Stimulated activated naive CD8-positive, alpha-beta T cell treated with anti-CD3 and anti-CD28 coated beads, Interleukin-15, Interleukin-2, amounts not matched to agents 100 ng/mL and 50 ng/mL, for 24 hours (primary cell): ENCODE data around the gene GOLT1B.
"Not testable (repeated sequence)": the region's sequence is repeated elsewhere in the genome, so short reads cannot be mapped to it uniquely, and the experiment has no call there.

Experiments
- H3K27ac Mint-ChIP-seq: one replicate; pipeline ENCODE4 v1.8.0; 2021; ENCODE audit warnings: mild to moderate bottlenecking, mixed read lengths
- H3K27me3 Mint-ChIP-seq: one replicate; pipeline ENCODE4 v1.8.0; 2021; ENCODE audit warnings: mixed read lengths
- H3K36me3 Mint-ChIP-seq: one replicate; pipeline ENCODE4 v1.8.0; 2021; ENCODE audit warnings: low read depth, mixed read lengths
- H3K4me1 Mint-ChIP-seq: one replicate; pipeline ENCODE4 v1.8.0; 2021; ENCODE audit warnings: low read depth, mixed read lengths
- H3K4me3 Mint-ChIP-seq: one replicate; pipeline ENCODE4 v1.8.0; 2021; ENCODE audit warnings: mild to moderate bottlenecking, mixed read lengths
- H3K9me3 Mint-ChIP-seq: one replicate; pipeline ENCODE4 v1.8.0; 2021; ENCODE audit warnings: mixed read lengths

The GOLT1B gene

GRCh38 chr12:21501258-21502163 lies at the start of gene GOLT1B, which contains the start of gene RECQL:
TSS of gene GOLT1B (plus strand) at chr12:21501789. CDS start at chr12:21501924, 135 bp downstream.
TSS of gene RECQL (minus strand) at chr12:21501635. CDS start at chr12:21499570, 2,065 bp downstream.
- Mint-ChIP-seq H3K36me3 (peaks cover 33% of the 10 kb centered on the region), H3K9me3 (no peaks in the 10 kb centered on the region), H3K4me3 (no peak within 1 kb of the TSS), H3K27ac (no peak within 1 kb of the TSS), H3K4me1 (peaks cover 38% of the 10 kb centered on the region), H3K27me3 (no peaks in the 10 kb centered on the region)

- peaks cover 75% of the 10 kb centered on the region for H3K36me3 Mint-ChIP-seq
- peaks cover 50% of the 10 kb centered on the region for H3K4me1 Mint-ChIP-seq
- H3K9me3 Mint-ChIP-seq, result no peaks in the 10 kb centered on the region
- no peaks in the 10 kb centered on the region for H3K27me3 Mint-ChIP-seq
- peak overlapping the region; percentile 60 for H3K4me3 Mint-ChIP-seq
- peak overlapping the region; percentile 87 for H3K27ac Mint-ChIP-seq
Observed at GRCh38 chr12:21453312-21453852, 48.2 kb upstream of the GOLT1B start.

- Mint-ChIP-seq H3K27me3 (no peaks in the 10 kb centered on the region), H3K9me3 (no peaks in the 10 kb centered on the region), H3K4me3 (peak overlapping the region; percentile 61), H3K4me1 (peaks cover 61% of the 10 kb centered on the region), H3K36me3 (peaks cover 68% of the 10 kb centered on the region), H3K27ac (peak overlapping the region; percentile 93)
Observed at GRCh38 chr12:21456291-21456780, 45.3 kb upstream of the GOLT1B start.

- H3K27ac Mint-ChIP-seq, result no peak overlapping the region
- no peaks in the 10 kb centered on the region for H3K27me3 Mint-ChIP-seq
- H3K36me3 Mint-ChIP-seq, result peaks cover 66% of the 10 kb centered on the region
- peaks cover 3% of the 10 kb centered on the region for H3K9me3 Mint-ChIP-seq
- H3K4me1 Mint-ChIP-seq, result peaks cover 44% of the 10 kb centered on the region
- H3K4me3 Mint-ChIP-seq, result no peak overlapping the region
Observed at GRCh38 chr12:21459474-21459873, 42.1 kb upstream of the GOLT1B start.

GRCh38 chr12:21467334-21467733 lies 34.3 kb upstream of the GOLT1B start:
- not testable (repeated sequence) for H3K27me3 Mint-ChIP-seq, H3K4me1 Mint-ChIP-seq, H3K9me3 Mint-ChIP-seq, H3K4me3 Mint-ChIP-seq
- H3K27ac Mint-ChIP-seq, result peak overlapping the region; percentile 19
- H3K36me3 Mint-ChIP-seq, result peaks cover 66% of the 10 kb centered on the region

- Mint-ChIP-seq H3K4me3 (no peak overlapping the region), H3K27ac (peak overlapping the region; percentile 47), H3K36me3 (peaks cover 69% of the 10 kb centered on the region)
Observed at GRCh38 chr12:21471294-21471693, 30.3 kb upstream of the GOLT1B start.

GRCh38 chr12:21472197-21472823 lies 29.3 kb upstream of the GOLT1B start:
- Mint-ChIP-seq H3K4me3 (no peak overlapping the region), H3K9me3 (no peaks in the 10 kb centered on the region), H3K36me3 (peaks cover 70% of the 10 kb centered on the region), H3K27me3 (no peaks in the 10 kb centered on the region), H3K27ac (no peak overlapping the region), H3K4me1 (peaks cover 23% of the 10 kb centered on the region)

More at GRCh38 chr12:21471294-21471693, 30.3 kb upstream of the GOLT1B start:
- Mint-ChIP-seq H3K27me3 (no peaks in the 10 kb centered on the region), H3K9me3 (no peaks in the 10 kb centered on the region), H3K4me1 (peaks cover 13% of the 10 kb centered on the region)

- H3K4me1 Mint-ChIP-seq, result peaks cover 26% of the 10 kb centered on the region
- peaks cover 50% of the 10 kb centered on the region for H3K36me3 Mint-ChIP-seq
- H3K4me3 Mint-ChIP-seq, result no peak overlapping the region
- H3K27me3 Mint-ChIP-seq, result no peaks in the 10 kb centered on the region
- H3K27ac Mint-ChIP-seq, result no peak overlapping the region
- H3K9me3 Mint-ChIP-seq, result no peaks in the 10 kb centered on the region
Observed at GRCh38 chr12:21475552-21475951, 26.0 kb upstream of the GOLT1B start.

GRCh38 chr12:21476949-21477348 lies 24.6 kb upstream of the GOLT1B start:
- Mint-ChIP-seq H3K9me3 (no peaks in the 10 kb centered on the region), H3K4me1 (peaks cover 26% of the 10 kb centered on the region), H3K27me3 (no peaks in the 10 kb centered on the region), H3K27ac (peak overlapping the region; percentile 86), H3K36me3 (peaks cover 45% of the 10 kb centered on the region), H3K4me3 (peak overlapping the region; percentile 55)

- no peak overlapping the region for H3K27ac Mint-ChIP-seq
- H3K36me3 Mint-ChIP-seq, result peaks cover 29% of the 10 kb centered on the region
- H3K4me3 Mint-ChIP-seq, result no peak overlapping the region
- H3K27me3 Mint-ChIP-seq, result no peaks in the 10 kb centered on the region
- H3K9me3 Mint-ChIP-seq, result no peaks in the 10 kb centered on the region
- peaks cover 28% of the 10 kb centered on the region for H3K4me1 Mint-ChIP-seq
Observed at GRCh38 chr12:21478756-21479455, 22.7 kb upstream of the GOLT1B start.

- H3K36me3 Mint-ChIP-seq, result peaks cover 18% of the 10 kb centered on the region
- H3K27me3 Mint-ChIP-seq, result no peaks in the 10 kb centered on the region
- H3K4me3 Mint-ChIP-seq, result no peak overlapping the region
- no peaks in the 10 kb centered on the region for H3K9me3 Mint-ChIP-seq
- peaks cover 8% of the 10 kb centered on the region for H3K4me1 Mint-ChIP-seq
- no peak overlapping the region for H3K27ac Mint-ChIP-seq
Observed at GRCh38 chr12:21483531-21483930, 18.1 kb upstream of the GOLT1B start.

GRCh38 chr12:21485998-21486397 lies 15.6 kb upstream of the GOLT1B start:
- H3K4me1 Mint-ChIP-seq, result peaks cover 8% of the 10 kb centered on the region
- peaks cover 39% of the 10 kb centered on the region for H3K36me3 Mint-ChIP-seq
- no peak overlapping the region for H3K27ac Mint-ChIP-seq
- no peak overlapping the region for H3K4me3 Mint-ChIP-seq
- no peaks in the 10 kb centered on the region for H3K9me3 Mint-ChIP-seq
- H3K27me3 Mint-ChIP-seq, result no peaks in the 10 kb centered on the region

- H3K27ac Mint-ChIP-seq, result no peak overlapping the region
- peaks cover 24% of the 10 kb centered on the region for H3K4me1 Mint-ChIP-seq
- peaks cover 47% of the 10 kb centered on the region for H3K36me3 Mint-ChIP-seq
- H3K9me3 Mint-ChIP-seq, result no peaks in the 10 kb centered on the region
- no peaks in the 10 kb centered on the region for H3K27me3 Mint-ChIP-seq
- no peak overlapping the region for H3K4me3 Mint-ChIP-seq
Observed at GRCh38 chr12:21499765-21500164, 1.8 kb upstream of the GOLT1B start.

GRCh38 chr12:21500786-21501257 lies 767 bp upstream of the GOLT1B start:
- H3K4me1 Mint-ChIP-seq, result peaks cover 34% of the 10 kb centered on the region
- H3K4me3 Mint-ChIP-seq, result no peak overlapping the region
- H3K9me3 Mint-ChIP-seq, result no peaks in the 10 kb centered on the region
- H3K36me3 Mint-ChIP-seq, result peaks cover 38% of the 10 kb centered on the region
- no peak overlapping the region for H3K27ac Mint-ChIP-seq
- no peaks in the 10 kb centered on the region for H3K27me3 Mint-ChIP-seq
